ENCODE results near the gene ZDHHC6. TPM values are rescaled to one million over a fixed set of nuclear protein-coding genes. Genes with fewer than 3 reads are reported as not detected.

ZDHHC6 gene
- total and polyA plus RNA-seq, 12 donors: 10.8 to 51.9 (median 27.8) TPM

DNA sequence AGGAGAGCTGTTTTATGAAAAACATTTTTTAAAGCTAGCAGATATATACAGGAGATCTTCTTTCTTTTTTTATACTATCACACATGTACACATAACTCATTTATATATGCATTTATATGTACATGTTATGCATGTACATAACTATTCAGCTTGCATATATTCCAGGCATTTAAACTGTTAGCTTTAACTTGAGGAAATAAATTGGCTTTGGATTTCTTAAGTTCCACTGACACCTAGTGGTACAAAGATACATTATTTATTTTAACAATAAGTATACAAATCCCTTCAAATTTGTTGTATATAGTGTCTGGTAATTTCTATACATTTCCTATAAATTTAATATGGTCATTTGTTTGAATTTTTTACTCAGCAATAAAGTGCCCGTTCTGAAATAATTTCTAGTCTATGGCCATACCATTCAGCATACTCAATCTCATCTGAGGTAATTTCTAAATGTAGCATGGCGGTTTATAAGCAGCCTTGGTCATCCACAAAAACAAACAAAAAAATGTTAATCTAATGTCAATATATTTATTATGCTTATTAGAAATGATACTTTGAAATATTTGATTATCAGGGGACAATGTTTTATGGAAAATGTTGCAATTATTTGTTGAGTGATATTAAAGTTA, 11.6 kb downstream of the ZDHHC6 start:
- H3K27me3 ChIP-seq: no peaks in the 10 kb centered on the region
- TF ChIP-seq CTCF (IDR thresholded peaks at IDR 0.05) (peak; percentile 44 to 73 (median 54)), POLR2A (IDR thresholded peaks at IDR 0.05) (no peak)
- intact Hi-C loops (cut with DNase I): loop anchor here in 1 of 2 donors (5.0 kb wide), 1 partner anchor 123 kb away; no protein-coding TSS in a partner anchor
- H3K4me1 ChIP-seq (replicated peaks in 1 of 2): no peaks in the 10 kb centered on the region
- no peak overlapping the region for H3K27ac ChIP-seq
- no peaks in the 10 kb centered on the region for H3K9me3 ChIP-seq (replicated peaks in 1 of 3)
- 73 to 82% (median 79%) methylated on average over 2 of the region's 2 CpGs for WGBS, 4 donors
- H3K36me3 ChIP-seq (replicated peaks in 1 of 2): peaks cover 0 to 59% of the 10 kb centered on the region in 2 donors
- H3K4me3 ChIP-seq: no peak overlapping the region
- no peak for DNase-seq

- Histone ChIP-seq H3K4me1 (replicated peaks in 1 of 2) (no peaks in the 10 kb centered on the region), H3K36me3 (replicated peaks in 1 of 2) (peaks cover 0 to 61% of the 10 kb centered on the region in 2 donors), H3K27ac (no peak overlapping the region), H3K27me3 (no peaks in the 10 kb centered on the region), H3K4me3 (no peak overlapping the region), H3K9me3 (replicated peaks in 1 of 3) (no peaks in the 10 kb centered on the region)
- WGBS, 4 donors: 86 to 95% (median 93%) methylated on average over 2 of the region's 2 CpGs
- DNase-seq: no peak
- intact Hi-C loops (cut with DNase I): loop anchor here in 1 of 2 donors (5.0 kb wide), 1 partner anchor 121 kb away; no protein-coding TSS in a partner anchor
- no peak for TF ChIP-seq CTCF (IDR thresholded peaks at IDR 0.05)
- no peak for TF ChIP-seq POLR2A (IDR thresholded peaks at IDR 0.05)
Observed at GRCh38 chr10:112433136-112433535, 13.6 kb downstream of the ZDHHC6 start.

DNA sequence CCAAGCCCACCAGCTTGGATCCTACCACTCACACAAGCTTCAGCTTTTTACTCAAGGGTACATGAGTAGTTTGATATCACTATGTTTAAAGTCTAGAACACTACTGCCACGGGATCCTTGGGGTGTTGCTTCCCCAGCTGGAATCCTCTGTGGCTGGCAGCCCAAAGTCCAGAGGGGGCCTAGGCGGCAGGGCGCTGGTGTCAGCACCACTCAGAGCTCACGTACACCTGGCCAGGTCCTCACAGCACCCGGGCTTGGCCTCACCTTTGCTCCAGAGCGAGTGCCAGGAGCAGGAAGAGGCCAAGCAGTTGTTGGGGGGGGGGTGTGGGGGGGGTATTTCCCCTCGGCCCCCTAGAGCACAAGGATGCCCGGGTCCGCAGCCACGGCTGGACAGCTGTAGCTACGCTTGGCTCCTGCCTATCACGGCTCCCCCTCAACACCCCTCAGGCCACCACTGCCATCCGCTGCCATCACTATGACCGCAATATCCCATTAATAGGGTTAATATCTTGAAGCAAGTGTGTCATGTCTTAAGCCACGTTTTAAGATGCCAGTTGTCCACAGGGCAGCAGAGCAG, 17.0 kb downstream of the ZDHHC6 start:
- TF ChIP-seq CTCF (IDR thresholded peaks at IDR 0.05) (no peak), POLR2A (IDR thresholded peaks at IDR 0.05) (no peak)
- WGBS, 4 donors: 84 to 92% (median 87%) methylated on average over 6 to 15 of the region's 15 CpGs
- Histone ChIP-seq H3K36me3 (replicated peaks in 1 of 2) (peaks cover 0 to 44% of the 10 kb centered on the region in 2 donors), H3K4me3 (no peak overlapping the region), H3K4me1 (replicated peaks in 1 of 2) (no peaks in the 10 kb centered on the region), H3K9me3 (replicated peaks in 1 of 3) (no peaks in the 10 kb centered on the region), H3K27me3 (no peaks in the 10 kb centered on the region), H3K27ac (no peak overlapping the region)
- intact Hi-C loops (cut with DNase I): loop anchor here (5.0 to 10.0 kb wide), 2 partner anchors 95 to 117 kb away; no protein-coding TSS in a partner anchor
- no peak for DNase-seq

GRCh38 chr10:112429147-112429546, 17.6 kb downstream of the ZDHHC6 start:
- no peaks in the 10 kb centered on the region for H3K9me3 ChIP-seq (replicated peaks in 1 of 3)
- TF ChIP-seq POLR2A (IDR thresholded peaks at IDR 0.05) (no peak), CTCF (IDR thresholded peaks at IDR 0.05) (no peak)
- intact Hi-C loops (cut with DNase I): loop anchor here in 1 of 2 donors (10.0 kb wide), 1 partner anchor 94 kb away; no protein-coding TSS in a partner anchor
- H3K27me3 ChIP-seq: no peaks in the 10 kb centered on the region
- no peak for DNase-seq
- no peak overlapping the region for H3K27ac ChIP-seq
- 76 to 88% (median 84%) methylated on average over 3 of the region's 3 CpGs for WGBS, 4 donors
- peaks cover 0 to 40% of the 10 kb centered on the region in 2 donors for H3K36me3 ChIP-seq (replicated peaks in 1 of 2)
- H3K4me3 ChIP-seq: no peak overlapping the region
- H3K4me1 ChIP-seq (replicated peaks in 1 of 2): no peaks in the 10 kb centered on the region
